K562 (cell line): ENCODE measurements around the gene GUCA1A.

Source experiments
- ERF ChIP-seq: fragments of 450-650 bp; formaldehyde crosslinking; IDR thresholded peaks from 2 replicates; pipeline ENCODE4 v1.4.0; 2020; ENCODE audit warnings: mild to moderate bottlenecking, mixed read lengths
- NFE2L1 ChIP-seq: fragments of 450-650 bp; IDR thresholded peaks from 2 replicates; pipeline ENCODE4 v1.6.1; 2016; ENCODE audit warnings: missing genetic modification characterization, low read depth, mild to moderate bottlenecking, missing compliant biosample characterization, moderate library complexity, borderline replicate concordance
- NFRKB ChIP-seq: fragments of 450-650 bp; IDR thresholded peaks from 2 replicates; pipeline ENCODE4 v1.6.1; 2016; ENCODE audit warnings: low read depth
- NRF1 ChIP-seq, 2 experiments: fragments of 450-650 bp; IDR thresholded peaks in 1 of 2; conservative IDR thresholded peaks in 1 of 2; 2 replicates each; pipeline ENCODE4 v1.6.1; 2014; ENCODE audit warnings: mild to moderate bottlenecking in 2 of 2
- SPI1 ChIP-seq: IDR thresholded peaks from 2 replicates; pipeline ENCODE4 v1.6.1; 2011; ENCODE audit warnings: low read depth, low read length, control low read depth, borderline replicate concordance
- TCF7 ChIP-seq: sonication (generic); IDR thresholded peaks from 2 replicates; pipeline ENCODE4 v1.6.1; 2016; ENCODE audit warnings: antibody characterized with exemption, borderline replicate concordance
- TF ChIP-seq, protein P1 (sequence below): sonication (generic); formaldehyde crosslinking; IDR thresholded peaks from 2 replicates; pipeline ENCODE4 v1.8.0; 2023; ENCODE audit warnings: mild to moderate bottlenecking, missing genetic modification reagents

DNA sequence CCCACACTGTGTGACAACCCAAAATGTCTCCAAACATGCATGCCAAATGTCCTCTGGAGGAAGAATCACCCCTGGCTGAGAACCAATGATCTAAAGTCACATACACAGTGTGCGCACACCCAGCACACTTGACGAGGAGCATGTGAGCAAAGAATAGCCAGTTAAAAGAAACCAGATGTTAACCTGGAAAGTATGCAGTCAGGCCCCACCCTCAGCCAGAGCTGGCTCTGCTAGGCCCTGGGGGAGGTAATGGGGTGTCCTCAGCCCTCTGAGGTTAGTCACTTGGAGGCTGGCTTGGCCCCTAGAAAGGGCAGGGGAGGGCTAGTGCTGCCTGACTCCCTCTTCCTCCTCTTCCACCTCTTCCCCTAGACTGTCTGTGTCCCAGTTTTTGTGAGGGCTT is 15.2 kb upstream of the GUCA1A start:
- TF ChIP-seq SPI1, result no peak
- TF ChIP-seq ERF, result no peak
- TF ChIP-seq TCF7, result no peak
- no peak for TF ChIP-seq NFRKB
- TF ChIP-seq, protein P1, sequence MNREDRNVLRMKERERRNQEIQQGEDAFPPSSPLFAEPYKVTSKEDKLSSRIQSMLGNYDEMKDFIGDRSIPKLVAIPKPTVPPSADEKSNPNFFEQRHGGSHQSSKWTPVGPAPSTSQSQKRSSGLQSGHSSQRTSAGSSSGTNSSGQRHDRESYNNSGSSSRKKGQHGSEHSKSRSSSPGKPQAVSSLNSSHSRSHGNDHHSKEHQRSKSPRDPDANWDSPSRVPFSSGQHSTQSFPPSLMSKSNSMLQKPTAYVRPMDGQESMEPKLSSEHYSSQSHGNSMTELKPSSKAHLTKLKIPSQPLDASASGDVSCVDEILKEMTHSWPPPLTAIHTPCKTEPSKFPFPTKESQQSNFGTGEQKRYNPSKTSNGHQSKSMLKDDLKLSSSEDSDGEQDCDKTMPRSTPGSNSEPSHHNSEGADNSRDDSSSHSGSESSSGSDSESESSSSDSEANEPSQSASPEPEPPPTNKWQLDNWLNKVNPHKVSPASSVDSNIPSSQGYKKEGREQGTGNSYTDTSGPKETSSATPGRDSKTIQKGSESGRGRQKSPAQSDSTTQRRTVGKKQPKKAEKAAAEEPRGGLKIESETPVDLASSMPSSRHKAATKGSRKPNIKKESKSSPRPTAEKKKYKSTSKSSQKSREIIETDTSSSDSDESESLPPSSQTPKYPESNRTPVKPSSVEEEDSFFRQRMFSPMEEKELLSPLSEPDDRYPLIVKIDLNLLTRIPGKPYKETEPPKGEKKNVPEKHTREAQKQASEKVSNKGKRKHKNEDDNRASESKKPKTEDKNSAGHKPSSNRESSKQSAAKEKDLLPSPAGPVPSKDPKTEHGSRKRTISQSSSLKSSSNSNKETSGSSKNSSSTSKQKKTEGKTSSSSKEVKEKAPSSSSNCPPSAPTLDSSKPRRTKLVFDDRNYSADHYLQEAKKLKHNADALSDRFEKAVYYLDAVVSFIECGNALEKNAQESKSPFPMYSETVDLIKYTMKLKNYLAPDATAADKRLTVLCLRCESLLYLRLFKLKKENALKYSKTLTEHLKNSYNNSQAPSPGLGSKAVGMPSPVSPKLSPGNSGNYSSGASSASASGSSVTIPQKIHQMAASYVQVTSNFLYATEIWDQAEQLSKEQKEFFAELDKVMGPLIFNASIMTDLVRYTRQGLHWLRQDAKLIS (CRISPR knock-in tag), result no peak
- TF ChIP-seq NRF1 (conservative IDR thresholded peaks at IDR 0.05 in 1 of 2, IDR thresholded peaks at IDR 0.05 in 1 of 2), result no peak
- TF ChIP-seq NFE2L1, result no peak
